ENCODE data around the gene C1QTNF7.

DNA sequence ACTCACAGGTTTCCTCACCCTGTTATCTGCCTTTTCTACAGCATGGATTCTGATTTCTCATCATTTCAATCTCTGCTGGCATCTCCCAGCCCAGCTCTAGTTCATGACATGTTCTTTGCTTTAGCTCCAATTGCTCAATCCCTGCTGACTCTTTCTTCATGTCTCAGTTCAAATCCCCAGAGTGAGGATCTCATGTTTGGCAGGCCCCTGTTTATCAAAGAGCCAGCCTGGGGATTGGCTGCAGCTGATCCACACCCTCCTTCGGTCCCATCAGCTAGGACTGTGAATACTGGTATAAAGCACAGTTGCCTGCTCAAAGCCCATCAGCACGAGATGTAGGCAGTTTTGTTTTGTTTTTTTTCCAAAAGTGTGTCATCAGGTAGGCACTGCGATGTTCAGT is 27.5 kb downstream of the C1QTNF7 start:
- TF ChIP-seq POLR2AphosphoS5 (IDR thresholded peaks at IDR 0.05; ENCODE audit: borderline replicate concordance, low read depth, low read length) (no peak), EZH2 (IDR thresholded peaks at IDR 0.05) (no peak)
